Common myeloid progenitor, CD34-positive (primary cell): ENCODE data around the gene LASP1.
A peak's percentile ranks its signal among the peaks of the same experiment; 100 is the strongest.

ENCODE experiments used
- CTCF ChIA-PET: fragments of 350-600 bp; sonication (Branson Sonifier 250); formaldehyde crosslinking; loops from one replicate; lab custom pipeline; 2021; ENCODE audit warnings: antibody characterized with exemption; lab: Charles Lee
- POLR2A ChIA-PET: fragments of 350-600 bp; sonication (Branson Sonifier 250); formaldehyde crosslinking; loops from one replicate; lab custom pipeline; 2021; ENCODE audit warnings: antibody characterized with exemption; lab: Charles Lee
- DNase-seq, 3 donors: peaks; one replicate each; pipeline versions ENCODE4 v3.0.0 to v3.0.0-alpha.2; 2013
- H3K27ac ChIP-seq, 2 experiments: 1 replicate in 1 of 2; 2 replicates in 1 of 2; pipeline ENCODE4 v1.7.0; 2013; ENCODE audit warnings: inconsistent platforms in 2 of 2, low read length in 2 of 2, mild to moderate bottlenecking in 2 of 2, low read depth in 1 of 2, moderate library complexity in 1 of 2; ENCODE audit not compliant: severe bottlenecking in 2 of 2, insufficient read depth in 1 of 2, poor library complexity in 1 of 2
- H3K27me3 ChIP-seq, 5 experiments: replicated peaks in 2 of 5; 1 replicate in 3 of 5; 2 replicates in 2 of 5; pipeline versions ENCODE4 v1.6.1 to v1.7.0; 2013; ENCODE audit warnings: low read length in 4 of 5, mild to moderate bottlenecking in 2 of 5, moderate library complexity in 2 of 5, inconsistent platforms in 1 of 5; ENCODE audit not compliant: insufficient read depth in 5 of 5, control insufficient read depth in 4 of 5
- H3K36me3 ChIP-seq, 4 experiments: 1 replicate in 2 of 4; 2 replicates in 2 of 4; pipeline versions ENCODE4 v1.6.1 to v1.7.0; 2013; ENCODE audit warnings: low read length in 3 of 4, control low read depth in 1 of 4, mild to moderate bottlenecking in 1 of 4; ENCODE audit not compliant: control insufficient read depth in 4 of 4, insufficient read depth in 4 of 4
- H3K4me1 ChIP-seq, 4 experiments: 1 replicate in 3 of 4; 2 replicates in 1 of 4; pipeline versions ENCODE4 v1.6.1 to v1.7.1; 2013; ENCODE audit warnings: low read length in 3 of 4, mild to moderate bottlenecking in 3 of 4, control low read depth in 1 of 4, inconsistent platforms in 1 of 4, moderate library complexity in 1 of 4; ENCODE audit not compliant: control insufficient read depth in 4 of 4, insufficient read depth in 4 of 4; ENCODE audit errors: control extremely low read depth in 1 of 4
- H3K4me3 ChIP-seq, 7 experiments: 1 replicate in 4 of 7; 2 replicates in 3 of 7; pipeline versions ENCODE4 v1.5.1 to v1.7.0; 2013; ENCODE audit warnings: mild to moderate bottlenecking in 7 of 7, low read length in 6 of 7, moderate library complexity in 6 of 7, inconsistent platforms in 2 of 7, low read depth in 2 of 7, control low read depth in 1 of 7; ENCODE audit not compliant: insufficient read depth in 4 of 7, control insufficient read depth in 1 of 7; ENCODE audit errors: extremely low read depth in 1 of 7
- H3K9me3 ChIP-seq, 5 experiments: 1 replicate in 4 of 5; 2 replicates in 1 of 5; pipeline versions ENCODE4 v1.6.1 to v1.7.1; 2013; ENCODE audit warnings: low read length in 4 of 5, mild to moderate bottlenecking in 2 of 5, inconsistent platforms in 1 of 5, low read depth in 1 of 5, moderate library complexity in 1 of 5; ENCODE audit not compliant: control insufficient read depth in 4 of 5, insufficient read depth in 2 of 5; ENCODE audit errors: control extremely low read depth in 1 of 5
- WGBS: methylation state at CpG from one replicate; pipeline ENCODE4 v1.1.5; 2013; ENCODE audit not compliant: insufficient coverage; 5-methylcytosine and 5-hydroxymethylcytosine counted together

The LASP1 gene

GRCh38 chr17:38874505-38875400 is 4.9 kb downstream of the LASP1 start:
- H3K4me1 ChIP-seq, result peaks cover 4 to 79% (median 54%) of the 10 kb centered on the region in 4 experiments
- 92% methylated on average over 5 of the region's 10 CpGs for WGBS
- no peak overlapping the region for H3K27ac ChIP-seq
- POLR2A ChIA-PET, result interaction anchor here (0.7 kb wide), 1 partner anchor 14 kb away, joined by 3 read pairs; no protein-coding TSS in a partner anchor
- H3K4me3 ChIP-seq, result no peak overlapping the region
- peaks cover 0 to 33% (median 15%) of the 10 kb centered on the region in 4 experiments for H3K36me3 ChIP-seq
- no peak for DNase-seq
- no peaks in the 10 kb centered on the region for H3K27me3 ChIP-seq
- CTCF ChIA-PET, result no interaction called here
- H3K9me3 ChIP-seq, result no peaks in the 10 kb centered on the region

- Histone ChIP-seq H3K9me3 (no peaks in the 10 kb centered on the region), H3K4me3 (no peak overlapping the region), H3K27me3 (no peaks in the 10 kb centered on the region), H3K27ac (no peak overlapping the region), H3K4me1 (peaks cover 4 to 88% (median 60%) of the 10 kb centered on the region in 4 experiments), H3K36me3 (peaks cover 0 to 39% (median 19%) of the 10 kb centered on the region in 4 experiments)
- 97% methylated on average over 4 of the region's 5 CpGs for WGBS
- ChIA-PET POLR2A (interaction anchor here (0.7 kb wide), 1 partner anchor 13 kb away, joined by 3 read pairs; no protein-coding TSS in a partner anchor), CTCF (interaction anchor here (1.3 kb wide), 1 partner anchor 26 kb away, joined by 3 read pairs; no protein-coding TSS in a partner anchor)
- no peak for DNase-seq
Measured at GRCh38 chr17:38875477-38876075, 5.7 kb downstream of the LASP1 start.

- CTCF ChIA-PET, result interaction anchor here (1.4 kb wide), 1 partner anchor 38 kb away, joined by 4 read pairs; no protein-coding TSS in a partner anchor
- peak in 2 of 3 donors; percentile 62 to 66 for DNase-seq
Measured at GRCh38 chr17:38877130-38877851, 7.4 kb downstream of the LASP1 start.

GRCh38 chr17:38879878-38880665 is 10.2 kb downstream of the LASP1 start:
- Histone ChIP-seq H3K9me3 (no peaks in the 10 kb centered on the region), H3K4me1 (peaks cover 5 to 85% (median 54%) of the 10 kb centered on the region in 4 experiments), H3K27ac (no peak overlapping the region), H3K36me3 (peaks cover 0 to 53% (median 25%) of the 10 kb centered on the region in 4 experiments), H3K4me3 (no peak overlapping the region), H3K27me3 (no peaks in the 10 kb centered on the region)
- peak in 2 of 3 donors; percentile 11 to 28 for DNase-seq
- WGBS, result 62% methylated on average over 4 of the region's 6 CpGs
- ChIA-PET POLR2A (interaction anchor here (0.5 kb wide), 1 partner anchor 9 kb away, joined by 3 read pairs; no protein-coding TSS in a partner anchor), CTCF (interaction anchor here (1.2 to 3.4 kb wide), 2 partner anchors 8 to 18 kb away, joined by 3 to 14 read pairs; no protein-coding TSS in a partner anchor)

More at GRCh38 chr17:38877130-38877851, 7.4 kb downstream of the LASP1 start:
- Histone ChIP-seq H3K36me3 (peaks cover 0 to 44% (median 25%) of the 10 kb centered on the region in 4 experiments), H3K4me3 (no peak overlapping the region), H3K27ac (peak overlapping the region in 1 of 2 experiments; percentile 50), H3K9me3 (no peaks in the 10 kb centered on the region), H3K4me1 (peaks cover 3 to 87% (median 56%) of the 10 kb centered on the region in 4 experiments), H3K27me3 (no peaks in the 10 kb centered on the region)
- 57% methylated on average over 5 of the region's 7 CpGs for WGBS
- POLR2A ChIA-PET, result interaction anchor here (0.5 to 0.7 kb wide), 2 partner anchors 30 to 1455 kb away, joined by 3 read pairs; no protein-coding TSS in a partner anchor

- DNase-seq, result peak; percentile 56 to 82 (median 81)
- WGBS, result 54% methylated on average over 7 of the region's 8 CpGs
- ChIA-PET POLR2A (interaction anchor here (0.6 kb wide), 1 partner anchor 28 kb away, joined by 5 read pairs; no protein-coding TSS in a partner anchor), CTCF (interaction anchor here (1.0 to 3.4 kb wide), 6 partner anchors 10 to 50 kb away, joined by 3 to 14 read pairs (median 4); partner anchors contain the start of genes LASP1 and LASP1NB)
- Histone ChIP-seq H3K4me1 (peaks cover 5 to 94% (median 59%) of the 10 kb centered on the region in 4 experiments), H3K9me3 (no peaks in the 10 kb centered on the region), H3K27ac (no peak overlapping the region), H3K4me3 (peak overlapping the region in 2 of 7 experiments; percentile 5 to 24), H3K36me3 (peaks cover 0 to 63% (median 29%) of the 10 kb centered on the region in 4 experiments), H3K27me3 (no peaks in the 10 kb centered on the region)
Measured at GRCh38 chr17:38881600-38882191, 11.8 kb downstream of the LASP1 start.
